Uterus (tissue), 4 donors: ENCODE measurements around the gene OR1K1. TPM values are rescaled to one million over a fixed set of nuclear protein-coding genes. Genes with fewer than 3 reads are reported as not detected.

Experiments used
- total RNA-seq, 4 donors: library from RNA; depleted of rRNA in 3 of 4; stranded (reverse); fragments of >200 nt in 3 of 4; gene quantifications; one replicate each; pipeline versions ENCODE4 v1.1.0 to v1.2.4, GENCODE V29; 2014 to 2023
- donor health status: DM: yes; HTN: yes; CAD: no.

OR1K1 gene
- total RNA-seq, 4 donors from 2014 or later, result not detected

Other genes starting within 250 kb of the OR1K1 start
- not detected for gene OR1N2, start 247.0 kb upstream of the OR1K1 start, total RNA-seq
- gene OR1L8, start 216.7 kb upstream of the OR1K1 start, total RNA-seq, result under 1 TPM in 2 of 4 donors, not detected in 2; 0.27 to 0.28 TPM
- gene OR1Q1, start 185.4 kb upstream of the OR1K1 start, total RNA-seq, result not detected
- gene OR1B1, start 142.5 kb upstream of the OR1K1 start, total RNA-seq, result under 1 TPM in 1 of 4 donors, not detected in 3; 0.41 TPM
- not detected for gene OR1L1, start 138.4 kb upstream of the OR1K1 start, total RNA-seq
- gene OR1L3, start 125.0 kb upstream of the OR1K1 start, total RNA-seq, result not detected
- not detected for gene OR1L4, start 76.1 kb upstream of the OR1K1 start, total RNA-seq
- gene OR1L6, start 57.8 kb upstream of the OR1K1 start, total RNA-seq, result not detected
- not detected for gene OR5C1, start 11.2 kb upstream of the OR1K1 start, total RNA-seq
- gene PDCL, start 28.5 kb downstream of the OR1K1 start, total RNA-seq, result 10 to 100 TPM; 16.9 to 74.0 (median 21.1) TPM
- 10 to 100 TPM; 21.8 to 69.0 (median 52.5) TPM for gene RC3H2, start 105.2 kb downstream of the OR1K1 start, total RNA-seq
- gene ZBTB6, start 113.2 kb downstream of the OR1K1 start, total RNA-seq, result 10 to 100 TPM in 3 of 4 donors, 1 to 10 TPM in 1; 3.8 to 39.1 (median 13.3) TPM
- 10 to 100 TPM in 2 of 4 donors, 1 to 10 TPM in 2; 8.8 to 14.9 (median 12.4) TPM for gene ZBTB26, start 131.4 kb downstream of the OR1K1 start, total RNA-seq
- 100 to 1,000 TPM in 1 of 4 donors, 10 to 100 TPM in 3; 81.2 to 107 (median 91.0) TPM for gene RABGAP1, start 140.9 kb downstream of the OR1K1 start, total RNA-seq
- gene GPR21, start 233.5 kb downstream of the OR1K1 start, total RNA-seq, result 1 to 10 TPM in 3 of 4 donors, not detected in 1; 1.5 to 7.2 (median 4.3) TPM